ENCODE measurements around the gene BRCA2. TPM values are rescaled to one million over a fixed set of nuclear protein-coding genes. Genes with fewer than 3 reads are reported as not detected.
A peak's percentile ranks its signal among the peaks of the same experiment; 100 is the strongest.

The BRCA2 gene
- total RNA-seq: 0.53 TPM

- peak; percentile 97 for ATAC-seq
- DNase-seq (ENCODE audit: low spot score): peak; percentile 89
Observed at GRCh38 chr13:32315238-32316027, at the start of gene BRCA2, which contains the start of gene ZAR1L. TSS of gene BRCA2 (plus strand) at chr13:32315508. CDS start at chr13:32316461, 953 bp downstream. TSS of gene ZAR1L (minus strand) at chr13:32315363. CDS start at chr13:32311925, 3,438 bp downstream.

GRCh38 chr13:32265726-32266125, 49.6 kb upstream of the BRCA2 start:
- DNase-seq (ENCODE audit: low spot score) (no peak), ATAC-seq (no peak)

GRCh38 chr13:32266130-32266529, 49.2 kb upstream of the BRCA2 start:
- no peak for ATAC-seq
- DNase-seq (ENCODE audit: low spot score): no peak

GRCh38 chr13:32267836-32268439, 47.4 kb upstream of the BRCA2 start:
- peak; percentile 57 for DNase-seq (ENCODE audit: low spot score)
- peak; percentile 91 for ATAC-seq

GRCh38 chr13:32272021-32272683, 43.2 kb upstream of the BRCA2 start:
- no peak for DNase-seq (ENCODE audit: low spot score)
- ATAC-seq: no peak

GRCh38 chr13:32277839-32278238, 37.5 kb upstream of the BRCA2 start:
- DNase-seq (ENCODE audit: low spot score): no peak
- ATAC-seq: no peak

- ATAC-seq: no peak
Observed at GRCh38 chr13:32278426-32278825, 36.9 kb upstream of the BRCA2 start.

GRCh38 chr13:32281096-32281495, 34.2 kb upstream of the BRCA2 start:
- no peak for DNase-seq (ENCODE audit: low spot score)
- ATAC-seq: peak; percentile 44

More at GRCh38 chr13:32278426-32278825, 36.9 kb upstream of the BRCA2 start:
- DNase-seq (ENCODE audit: low spot score): no peak

- ATAC-seq (no peak), DNase-seq (ENCODE audit: low spot score) (no peak)
Observed at GRCh38 chr13:32282096-32282711, 33.1 kb upstream of the BRCA2 start.

- peak; percentile 73 for ATAC-seq
- no peak for DNase-seq (ENCODE audit: low spot score)
Observed at GRCh38 chr13:32284927-32285632, 30.2 kb upstream of the BRCA2 start.

- ATAC-seq (no peak), DNase-seq (ENCODE audit: low spot score) (no peak)
Observed at GRCh38 chr13:32285633-32285965, 29.7 kb upstream of the BRCA2 start.

- no peak for ATAC-seq
Observed at GRCh38 chr13:32297206-32297605, 18.1 kb upstream of the BRCA2 start.

GRCh38 chr13:32298695-32299094, 16.6 kb upstream of the BRCA2 start:
- DNase-seq (ENCODE audit: low spot score) (peak; percentile 73), ATAC-seq (peak; percentile 99)

More at GRCh38 chr13:32297206-32297605, 18.1 kb upstream of the BRCA2 start:
- DNase-seq (ENCODE audit: low spot score): no peak

- ATAC-seq: no peak
- no peak for DNase-seq (ENCODE audit: low spot score)
Observed at GRCh38 chr13:32299893-32300292, 15.4 kb upstream of the BRCA2 start.

- no peak for DNase-seq (ENCODE audit: low spot score)
- ATAC-seq: no peak
Observed at GRCh38 chr13:32300406-32300805, 14.9 kb upstream of the BRCA2 start.

- no peak for DNase-seq (ENCODE audit: low spot score)
- ATAC-seq: no peak
Observed at GRCh38 chr13:32300920-32301319, 14.4 kb upstream of the BRCA2 start.

GRCh38 chr13:32302461-32302860, 12.8 kb upstream of the BRCA2 start:
- ATAC-seq (no peak), DNase-seq (ENCODE audit: low spot score) (no peak)

- ATAC-seq (no peak), DNase-seq (ENCODE audit: low spot score) (no peak)
Observed at GRCh38 chr13:32305646-32306045, 9.7 kb upstream of the BRCA2 start.

GRCh38 chr13:32309312-32310133, 5.8 kb upstream of the BRCA2 start:
- DNase-seq (ENCODE audit: low spot score) (peak; percentile 68), ATAC-seq (peak; percentile 86)
